Adrenal gland (tissue), 5 donors: ENCODE measurements around the gene AP1S2.

ENCODE experiments used
- CTCF ChIP-seq, 6 experiments: fragments of 450-650 bp in 4 of 6; fragments of 200-600 bp in 2 of 6; sonication (generic) in 1 of 6; IDR thresholded peaks; 1 replicate in 5 of 6; 2 replicates in 1 of 6; pipeline versions ENCODE4 v1.5.1 to v1.8.0; 2016 to 2021; ENCODE audit warnings: antibody characterized with exemption in 6 of 6, mild to moderate bottlenecking in 2 of 6, moderate library complexity in 1 of 6
- POLR2A ChIP-seq, 2 donors: fragments of 450-650 bp; IDR thresholded peaks; one replicate each; pipeline ENCODE4 v1.6.1; 2017; ENCODE audit warnings: antibody characterized with exemption in 2 of 2, mild to moderate bottlenecking in 2 of 2, moderate library complexity in 1 of 2
- donor health status: DM: no; HTN: no; CAD: no.

DNA sequence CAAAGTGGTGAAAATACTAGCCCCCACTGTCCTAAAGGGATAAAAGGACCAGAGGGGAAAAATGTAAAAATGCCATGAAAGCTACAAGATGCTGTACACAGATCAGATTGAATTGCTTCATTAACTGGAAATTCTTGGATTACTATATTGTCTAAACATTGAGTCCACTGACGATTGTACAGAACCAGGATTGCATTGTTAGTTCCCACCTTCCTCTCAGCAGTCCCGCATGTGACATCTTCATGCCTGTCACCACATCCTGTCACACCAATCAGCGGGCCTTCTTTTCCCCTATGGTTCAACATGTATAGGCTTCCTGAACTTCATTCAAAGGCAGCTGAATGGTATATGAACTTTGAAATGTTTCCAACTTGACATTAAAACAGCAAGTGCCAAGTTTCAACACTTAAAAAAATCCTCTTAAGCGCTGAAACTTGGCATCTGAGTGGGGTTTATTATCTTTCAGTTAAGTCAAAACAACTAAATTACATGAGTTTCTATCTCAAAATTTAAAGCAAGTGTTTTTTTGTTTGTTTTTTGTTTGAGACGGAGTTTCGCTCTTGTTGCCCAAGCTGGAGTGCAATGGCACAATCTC is 39.7 kb downstream of the AP1S2 start:
- TF ChIP-seq CTCF (IDR thresholded peaks at IDR 0.05) (no peak), POLR2A (IDR thresholded peaks at IDR 0.05) (no peak)
